ENCODE data around the gene TM7SF2. TPM values are rescaled to one million over a fixed set of nuclear protein-coding genes. Genes with fewer than 3 reads are reported as not detected.

The TM7SF2 gene
- total and polyA plus RNA-seq, 2 of the 8 experiments (the other 6 are each of a cell fraction or from before 2014, with no cell fraction given) = 40.1 to 96.0 TPM

GRCh38 chr11:65148657-65149056 is 37.0 kb downstream of the TM7SF2 start:
- CTCF ChIA-PET (ENCODE audit: partially characterized antibody) = interaction anchor here (1.0 kb wide), 1 partner anchor 33 kb away, joined by 3 read pairs; the partner anchor contains the start of gene CAPN1
- TF ChIP-seq GABPA (IDR thresholded peaks at IDR 0.05; ENCODE audit: borderline replicate concordance, insufficient read depth, low read length) (no peak), SP4 (IDR thresholded peaks at IDR 0.05; ENCODE audit: low read length) (no peak), PHF8 (conservative IDR thresholded peaks at IDR 0.05; ENCODE audit: low read depth, low read length) (no peak), KDM1A (IDR thresholded peaks at IDR 0.05; ENCODE audit: borderline replicate concordance, low read length) (no peak), NRF1 (IDR thresholded peaks at IDR 0.05; ENCODE audit: low read depth, low read length) (no peak)
- 89% methylated on average over 5 of the region's 5 CpGs; no CpG with 5 or more reads in 1 of the 2 experiments for WGBS, 2 experiments (ENCODE audit: extremely low coverage in 1 of 2, insufficient coverage in 1 of 2, insufficient read length in 1 of 2, insufficient replicate concordance in 2 of 2, low coverage in 1 of 2, low lambda C conversion rate in 2 of 2, missing lambda C conversion rate in 1 of 2)

More at GRCh38 chr11:65148657-65149056, 37.0 kb downstream of the TM7SF2 start:
- Histone ChIP-seq H2BK20ac (ENCODE audit: low read length) (no peak overlapping the region), H3K4ac (replicated peaks; ENCODE audit: insufficient read length, low read depth, low read length) (no peak overlapping the region), H3K36me3 (ENCODE audit: control insufficient read depth in 2 of 4, insufficient read depth in 4 of 4, low read length in 3 of 4) (no peaks in the 10 kb centered on the region), H4K8ac (ENCODE audit: extremely low read depth, insufficient read depth, low read length) (no peak overlapping the region), H2BK5ac (ENCODE audit: low read depth, low read length) (no peak overlapping the region), H3K56ac (replicated peaks; ENCODE audit: insufficient read length, low read depth, low read length) (no peak overlapping the region), H3K79me1 (ENCODE audit: low read depth, low read length) (no peaks in the 10 kb centered on the region), H3K27me3 (replicated peaks in 1 of 4; ENCODE audit: control insufficient read depth in 3 of 4, extremely low read depth in 1 of 4, insufficient read depth in 3 of 4, low read length in 3 of 4) (no peaks in the 10 kb centered on the region), H3K4me3 (ENCODE audit: extremely low read depth in 1 of 4, insufficient read depth in 2 of 4, low read depth in 3 of 4, low read length in 4 of 4) (no peak overlapping the region), H3K4me1 (replicated peaks in 1 of 4; ENCODE audit: control insufficient read depth in 3 of 4, insufficient read depth in 4 of 4, low read length in 3 of 4) (no peaks in the 10 kb centered on the region), H3K27ac (ENCODE audit: low read depth, low read length) (no peak overlapping the region), H3K18ac (ENCODE audit: extremely low read depth, low read length) (no peak overlapping the region), H3K23ac (ENCODE audit: insufficient read length) (no peak overlapping the region), H2AK5ac (ENCODE audit: low read depth, low read length) (no peak overlapping the region), H3K14ac (ENCODE audit: insufficient read length) (no peak overlapping the region), H3K9me3 (ENCODE audit: insufficient read depth in 2 of 2, low read depth in 1 of 2, low read length in 1 of 2) (peaks cover 0 to 7% of the 10 kb centered on the region in 2 experiments; a peak in 1 of 4 replicates), H2BK120ac (replicated peaks; ENCODE audit: low read depth, low read length) (no peak overlapping the region), H2AFZ (ENCODE audit: low read length) (no peak overlapping the region), H3K9ac (replicated peaks in 1 of 4; ENCODE audit: extremely low read depth in 1 of 4, low read depth in 3 of 4, low read length in 3 of 4) (no peak overlapping the region), H2BK12ac (ENCODE audit: low read depth, low read length) (no peak overlapping the region), H4K91ac (replicated peaks; ENCODE audit: insufficient read length, low read length) (no peak overlapping the region), H3K23me2 (ENCODE audit: low read depth, low read length) (no peaks in the 10 kb centered on the region), H3K4me2 (ENCODE audit: insufficient read depth in 1 of 2, low read depth in 2 of 2, low read length in 2 of 2) (no peak overlapping the region), H4K20me1 (replicated peaks in 1 of 2; ENCODE audit: control insufficient read depth in 1 of 2, insufficient read depth in 2 of 2, low read length in 2 of 2) (no peaks in the 10 kb centered on the region), H3K79me2 (ENCODE audit: control insufficient read depth in 1 of 2, insufficient read depth in 2 of 2, low read length in 2 of 2) (no peaks in the 10 kb centered on the region), H2BK15ac (ENCODE audit: low read length) (no peak overlapping the region), H4K5ac (ENCODE audit: insufficient read length, low read depth, low read length) (no peak overlapping the region)
- POLR2A ChIA-PET (ENCODE audit: partially characterized antibody) = interaction anchor here (1.0 to 1.1 kb wide), 2 partner anchors 12 to 18 kb away, joined by 3 to 4 read pairs; no protein-coding TSS in a partner anchor
- FAIRE-seq = no peak
- DNase-seq (ENCODE audit: low read depth in 1 of 2, low spot score in 2 of 2) = no peak
